Adipocyte (in vitro differentiated cells): ENCODE data around the gene ARAP3.

ENCODE experiments used
- DNase-seq: peaks from one replicate; pipeline ENCODE4 v3.0.0-alpha.2; 2015; ENCODE audit warnings: low read depth
- H3K27me3 ChIP-seq: replicated peaks from 2 replicates; pipeline ENCODE4 v1.7.0; 2013; ENCODE audit warnings: mild to moderate bottlenecking, low read length, moderate library complexity; ENCODE audit not compliant: control insufficient read depth, insufficient read depth
- H3K36me3 ChIP-seq: 2 replicates; pipeline ENCODE4 v1.7.0; 2013; ENCODE audit warnings: low read length, mild to moderate bottlenecking, moderate library complexity; ENCODE audit not compliant: control insufficient read depth, insufficient read depth, severe bottlenecking
- H3K4me1 ChIP-seq: 2 replicates; pipeline ENCODE4 v1.7.0; 2013; ENCODE audit warnings: mild to moderate bottlenecking, low read length, moderate library complexity; ENCODE audit not compliant: control insufficient read depth, insufficient read depth
- H3K4me3 ChIP-seq: 2 replicates; pipeline ENCODE4 v1.7.0; 2013; ENCODE audit warnings: mild to moderate bottlenecking, low read length, moderate library complexity
- H3K9ac ChIP-seq: 2 replicates; pipeline ENCODE4 v1.7.0; 2013; ENCODE audit warnings: mild to moderate bottlenecking, low read length, moderate library complexity
- H3K9me3 ChIP-seq: 2 replicates; pipeline ENCODE4 v1.7.0; 2013; ENCODE audit warnings: mild to moderate bottlenecking, low read length, moderate library complexity; ENCODE audit not compliant: control insufficient read depth

The ARAP3 gene

DNA sequence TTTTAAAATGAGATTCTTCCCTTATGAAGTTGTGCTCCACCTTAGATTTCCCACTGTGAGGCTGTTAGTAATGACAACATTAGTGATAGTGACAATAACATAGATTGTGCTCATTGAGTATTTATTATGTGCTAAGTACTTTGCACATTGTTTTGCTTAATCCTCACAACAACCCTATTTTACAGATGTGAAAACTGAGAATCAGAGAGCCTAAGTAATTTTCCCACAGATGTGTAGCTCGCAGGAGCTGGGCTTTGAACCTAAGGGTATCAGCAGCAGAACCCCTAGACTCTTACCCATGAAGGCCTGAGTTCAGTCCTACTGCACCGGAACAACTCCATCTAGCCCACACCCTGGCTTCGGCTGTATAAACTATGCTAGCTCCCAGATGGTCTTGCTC, 15.6 kb upstream of the ARAP3 start:
- Histone ChIP-seq H3K9me3 (no peaks in the 10 kb centered on the region), H3K9ac (no peak overlapping the region), H3K36me3 (no peaks in the 10 kb centered on the region), H3K27me3 (peaks cover 48% of the 10 kb centered on the region), H3K4me1 (peaks cover 8% of the 10 kb centered on the region), H3K4me3 (no peak overlapping the region)
- no peak for DNase-seq

DNA sequence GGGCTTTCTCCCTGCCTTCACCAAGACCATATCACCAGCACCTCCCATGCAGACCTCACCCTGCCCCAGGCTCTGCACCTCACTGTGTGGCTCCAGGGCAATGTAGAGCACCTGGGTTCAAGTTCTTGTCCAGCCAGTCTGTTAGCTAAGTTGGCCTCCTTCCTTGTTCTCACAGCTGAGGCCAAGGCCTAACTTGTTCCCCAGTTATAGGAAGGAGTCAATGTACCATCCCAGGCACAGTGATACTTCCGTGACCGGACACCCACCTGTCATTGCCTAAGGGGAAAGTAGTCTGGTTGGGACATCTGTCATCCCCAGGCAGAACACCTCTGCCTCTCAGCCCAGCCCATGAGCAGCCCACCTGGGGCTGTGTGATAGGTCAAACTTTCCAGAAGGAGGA, 14.4 kb upstream of the ARAP3 start:
- Histone ChIP-seq H3K4me3 (no peak overlapping the region), H3K4me1 (peaks cover 3% of the 10 kb centered on the region), H3K36me3 (no peaks in the 10 kb centered on the region), H3K27me3 (peaks cover 42% of the 10 kb centered on the region), H3K9ac (no peak overlapping the region), H3K9me3 (no peaks in the 10 kb centered on the region)
- DNase-seq, result no peak

DNA sequence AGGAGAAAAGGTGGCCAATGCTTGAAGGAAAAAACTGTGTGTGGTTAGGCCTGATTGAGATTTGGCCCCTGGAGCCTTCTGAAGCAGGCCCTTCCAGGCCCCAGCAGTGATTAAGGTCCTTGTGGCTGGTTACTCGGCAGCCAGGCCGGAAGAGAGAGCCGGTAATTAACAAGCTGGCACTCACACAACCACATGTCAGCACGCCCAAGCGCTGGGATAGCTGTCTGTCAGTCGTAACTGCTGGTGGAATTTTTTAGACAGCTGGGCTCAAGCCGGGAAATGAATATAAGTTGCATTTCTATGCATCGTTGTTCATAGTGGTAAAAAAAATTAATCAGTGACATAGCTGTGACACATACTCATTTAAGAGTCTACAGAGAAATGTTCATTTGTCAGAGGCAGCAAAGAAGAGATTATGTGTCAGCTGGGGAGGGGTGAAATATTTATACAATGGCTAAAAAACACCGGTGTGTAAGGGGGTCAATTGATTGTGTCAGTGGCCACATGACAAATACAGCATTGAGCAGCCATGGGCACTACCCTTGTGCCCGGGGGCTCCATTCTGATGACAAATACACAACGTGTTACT, 13.7 kb upstream of the ARAP3 start:
- Histone ChIP-seq H3K9me3 (no peaks in the 10 kb centered on the region), H3K4me1 (peaks cover 3% of the 10 kb centered on the region), H3K4me3 (no peak overlapping the region), H3K36me3 (no peaks in the 10 kb centered on the region), H3K9ac (no peak overlapping the region), H3K27me3 (peaks cover 42% of the 10 kb centered on the region)
- DNase-seq, result no peak

DNA sequence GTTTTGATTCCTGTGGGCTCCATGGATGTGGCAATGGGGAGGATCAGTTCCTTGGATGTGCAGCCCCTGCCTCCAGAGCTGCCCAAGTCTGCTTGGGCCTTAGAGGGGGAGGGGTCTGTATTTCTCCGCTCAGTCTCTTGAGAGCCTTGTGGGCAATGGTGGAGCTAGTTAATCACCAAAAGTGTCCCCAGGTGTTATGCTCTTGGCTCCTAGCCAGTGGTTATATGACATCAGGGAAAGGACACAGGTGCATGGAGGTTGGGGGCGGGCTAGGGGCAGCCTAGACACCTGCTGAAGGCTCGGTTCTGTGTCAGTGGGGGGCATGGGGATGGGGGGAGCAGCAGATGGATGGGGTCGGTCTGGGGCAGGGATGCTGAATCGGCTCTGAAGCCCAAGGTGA, 12.4 kb upstream of the ARAP3 start:
- H3K9me3 ChIP-seq, result no peaks in the 10 kb centered on the region
- H3K9ac ChIP-seq, result no peak overlapping the region
- no peak for DNase-seq
- no peaks in the 10 kb centered on the region for H3K36me3 ChIP-seq
- H3K4me3 ChIP-seq, result no peak overlapping the region
- H3K27me3 ChIP-seq, result peaks cover 42% of the 10 kb centered on the region
- peaks cover 3% of the 10 kb centered on the region for H3K4me1 ChIP-seq

DNA sequence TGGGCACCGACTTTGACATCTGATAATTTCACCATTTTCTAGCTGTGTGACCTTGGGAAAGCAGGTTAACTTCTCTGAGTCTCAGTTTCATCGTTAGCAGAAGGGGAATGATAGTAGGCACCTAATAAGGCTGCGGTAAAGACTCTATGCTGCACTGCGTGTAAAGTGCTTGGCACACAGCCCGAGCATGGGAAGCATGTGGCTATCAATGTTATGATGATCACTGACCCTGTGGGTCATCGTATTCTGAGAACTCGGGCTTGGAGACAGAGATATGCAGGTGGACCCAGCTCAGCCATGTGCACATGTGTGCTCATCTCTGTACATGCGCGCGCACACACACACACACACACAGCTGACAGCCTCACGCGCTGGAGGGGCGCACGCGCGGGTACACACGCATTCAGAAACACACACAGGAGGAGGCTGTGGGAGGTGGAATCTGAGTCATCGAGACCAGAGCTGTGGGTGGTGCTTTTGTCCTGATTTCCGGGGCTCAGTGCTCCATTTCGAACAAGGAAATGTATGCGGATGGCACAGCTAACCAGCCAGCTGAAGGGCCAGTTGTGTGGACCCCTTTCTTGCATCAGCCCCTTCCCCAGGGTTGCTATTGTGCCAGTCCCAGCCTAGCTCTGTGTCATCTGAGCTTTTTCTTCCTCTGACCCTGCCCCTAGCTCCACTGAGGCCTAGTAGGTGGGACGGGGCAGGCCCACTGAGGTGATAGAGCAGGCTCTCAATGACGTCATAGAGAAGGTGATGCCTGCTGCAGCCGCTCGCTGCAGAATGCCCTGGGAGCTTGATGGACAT, 11.1 kb upstream of the ARAP3 start:
- H3K4me1 ChIP-seq, result peaks cover 3% of the 10 kb centered on the region
- H3K9ac ChIP-seq, result no peak overlapping the region
- no peak overlapping the region for H3K4me3 ChIP-seq
- peaks cover 47% of the 10 kb centered on the region for H3K27me3 ChIP-seq
- H3K9me3 ChIP-seq, result no peaks in the 10 kb centered on the region
- H3K36me3 ChIP-seq, result no peaks in the 10 kb centered on the region
- DNase-seq, result no peak

DNA sequence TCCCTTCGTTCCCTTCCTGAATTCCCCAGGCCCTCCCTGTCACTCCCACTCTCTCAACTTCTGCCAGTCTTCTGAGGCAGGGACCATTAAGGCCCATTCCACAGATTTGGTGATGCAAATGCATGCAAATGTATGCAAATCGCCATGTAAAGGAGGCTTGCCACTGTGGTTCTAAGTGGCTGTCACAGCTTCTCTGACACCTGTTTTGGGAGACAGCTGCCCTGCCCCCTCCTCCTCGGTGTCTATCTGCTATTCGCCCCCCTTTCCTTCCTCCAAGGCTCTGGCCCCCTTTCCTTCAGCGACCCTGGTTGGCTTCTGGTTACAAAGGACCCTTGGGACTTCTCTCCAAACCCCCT, 10.5 kb upstream of the ARAP3 start:
- peak overlapping the region; percentile 76 for H3K4me3 ChIP-seq
- no peak for DNase-seq
- H3K27me3 ChIP-seq, result peaks cover 44% of the 10 kb centered on the region
- no peaks in the 10 kb centered on the region for H3K36me3 ChIP-seq
- H3K9me3 ChIP-seq, result no peaks in the 10 kb centered on the region
- H3K9ac ChIP-seq, result peak overlapping the region; percentile 27
- H3K4me1 ChIP-seq, result peaks cover 3% of the 10 kb centered on the region

DNA sequence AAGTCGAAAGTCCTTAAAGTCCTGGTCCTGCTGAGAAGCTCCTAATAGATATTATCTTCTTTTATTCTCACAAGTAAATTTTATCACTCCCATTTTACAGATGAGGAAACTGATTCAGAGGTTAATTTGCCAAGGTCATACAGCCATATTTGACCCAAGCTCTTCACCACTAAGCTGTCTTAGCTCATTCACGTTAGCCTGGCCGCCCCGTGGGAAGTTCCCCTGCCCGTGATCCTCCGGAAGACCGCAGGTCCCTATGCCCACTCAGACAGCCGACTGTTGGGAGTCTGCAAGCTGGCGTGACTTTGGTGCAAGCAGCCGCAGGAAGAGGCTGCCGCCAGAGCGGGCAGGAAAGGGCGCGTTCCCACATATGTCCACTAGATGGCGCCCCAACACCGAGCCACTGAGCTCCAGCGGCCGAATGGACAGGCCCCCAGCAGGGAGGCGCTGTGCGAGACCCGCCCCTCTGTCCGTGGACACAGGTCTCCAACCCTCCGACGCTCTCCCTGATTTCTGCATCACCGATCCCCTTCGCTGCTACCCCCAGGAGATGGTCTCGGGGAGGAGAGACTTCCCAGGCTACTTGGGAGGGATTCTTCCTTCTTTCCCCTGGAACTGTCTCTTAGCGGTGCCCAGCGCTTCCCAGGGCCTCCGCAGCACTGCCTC, 10.0 kb upstream of the ARAP3 start:
- peak overlapping the region; percentile 76 for H3K4me3 ChIP-seq
- no peaks in the 10 kb centered on the region for H3K36me3 ChIP-seq
- peaks cover 39% of the 10 kb centered on the region for H3K27me3 ChIP-seq
- H3K9me3 ChIP-seq, result no peaks in the 10 kb centered on the region
- peak overlapping the region; percentile 27 for H3K9ac ChIP-seq
- peak; percentile 91 for DNase-seq
- peaks cover 3% of the 10 kb centered on the region for H3K4me1 ChIP-seq

DNA sequence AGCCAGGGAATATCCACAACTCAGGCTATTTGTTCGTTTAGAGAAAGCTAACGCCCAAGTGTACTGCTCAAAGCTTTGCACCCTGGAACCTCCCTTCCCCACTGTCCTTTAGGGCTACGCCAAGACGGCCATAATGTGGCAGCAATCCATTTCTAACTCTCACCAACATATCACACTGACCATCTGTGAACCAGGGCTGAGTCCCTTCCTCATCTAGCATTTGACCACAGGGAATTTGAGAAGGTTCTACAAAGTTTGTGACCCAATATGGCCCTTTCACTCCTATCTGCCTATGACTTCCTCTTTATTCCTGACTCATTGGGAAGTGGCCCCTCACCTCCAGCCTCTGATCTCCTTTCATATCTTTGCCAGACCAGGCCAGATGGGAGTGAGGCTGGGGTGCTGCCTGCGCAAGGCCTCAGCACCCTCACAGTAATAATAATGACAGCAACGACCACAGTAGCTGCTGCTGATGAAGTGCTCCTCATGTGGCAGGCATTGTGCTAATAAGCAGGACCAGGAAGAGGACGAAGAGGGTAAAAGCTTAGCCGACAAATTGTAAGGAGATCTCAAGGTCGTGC, 9.3 kb upstream of the ARAP3 start:
- peaks cover 3% of the 10 kb centered on the region for H3K4me1 ChIP-seq
- H3K9me3 ChIP-seq, result no peaks in the 10 kb centered on the region
- H3K9ac ChIP-seq, result no peak overlapping the region
- no peak for DNase-seq
- H3K4me3 ChIP-seq, result no peak overlapping the region
- no peaks in the 10 kb centered on the region for H3K36me3 ChIP-seq
- peaks cover 33% of the 10 kb centered on the region for H3K27me3 ChIP-seq

DNA sequence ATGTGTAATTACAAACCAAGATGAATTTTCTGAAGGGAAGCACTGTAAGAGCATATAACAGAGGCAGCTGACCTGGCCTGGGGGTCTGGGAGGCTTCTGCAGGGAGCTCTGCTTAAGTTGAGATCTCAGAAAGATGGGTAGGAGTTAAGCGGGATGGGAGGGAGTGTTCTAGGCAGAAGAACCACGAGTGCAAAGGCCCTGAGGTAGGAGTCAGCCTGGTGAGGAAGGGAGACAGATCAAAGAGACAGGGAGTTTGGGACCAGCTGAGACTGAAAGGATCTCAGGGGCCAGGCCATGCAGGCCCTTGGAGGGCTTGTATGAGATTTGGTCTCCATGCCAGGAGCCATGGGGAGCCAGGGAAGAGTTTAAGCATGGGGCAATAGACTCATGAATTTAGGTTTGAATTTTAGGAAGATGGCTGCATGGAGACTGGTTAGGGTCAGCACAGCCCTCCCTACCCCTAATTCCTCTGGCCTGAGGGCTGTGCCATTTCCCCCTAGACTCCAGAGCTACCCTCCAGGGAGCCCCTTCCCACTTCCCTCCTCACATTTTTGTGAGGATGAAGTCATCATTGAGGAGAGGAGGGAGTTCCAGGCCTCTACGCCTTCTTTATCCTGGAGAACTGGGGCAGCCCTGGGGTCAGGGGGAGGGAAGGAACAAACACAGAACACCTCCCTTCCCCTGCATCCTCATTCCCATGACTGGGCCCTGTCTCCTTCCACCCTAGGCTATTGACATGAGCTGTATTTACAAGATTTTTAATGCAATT, 4.8 kb upstream of the ARAP3 start:
- H3K9ac ChIP-seq, result no peak overlapping the region
- H3K36me3 ChIP-seq, result no peaks in the 10 kb centered on the region
- DNase-seq, result no peak
- H3K4me3 ChIP-seq, result no peak overlapping the region
- no peaks in the 10 kb centered on the region for H3K9me3 ChIP-seq
- peaks cover 4% of the 10 kb centered on the region for H3K4me1 ChIP-seq
- peaks cover 31% of the 10 kb centered on the region for H3K27me3 ChIP-seq

DNA sequence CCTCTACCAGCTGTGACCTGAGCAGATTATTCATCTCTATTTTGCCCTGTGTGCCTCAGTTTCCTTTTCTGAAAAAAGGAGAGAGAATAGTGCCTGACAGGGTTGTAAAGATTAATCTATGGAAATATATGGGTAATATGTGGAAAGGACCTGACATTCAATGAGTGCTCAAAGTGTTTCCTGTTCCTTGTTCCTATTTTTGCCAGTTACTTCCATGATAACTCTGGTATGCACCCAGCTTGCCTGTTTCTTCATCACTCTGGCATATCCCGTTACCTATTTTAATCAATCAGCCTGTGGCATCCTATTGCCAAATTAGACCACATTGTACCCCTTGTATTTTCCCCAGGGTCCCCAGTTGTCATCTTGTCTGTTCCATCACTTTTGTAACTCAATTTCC, 3.6 kb upstream of the ARAP3 start:
- no peaks in the 10 kb centered on the region for H3K9me3 ChIP-seq
- H3K9ac ChIP-seq, result no peak overlapping the region
- DNase-seq, result no peak
- no peak overlapping the region for H3K4me3 ChIP-seq
- H3K36me3 ChIP-seq, result no peaks in the 10 kb centered on the region
- H3K4me1 ChIP-seq, result peaks cover 12% of the 10 kb centered on the region
- peaks cover 22% of the 10 kb centered on the region for H3K27me3 ChIP-seq
